HFFc6 (cell line): ENCODE measurements around the gene LHFPL5. TPM values are rescaled to one million over a fixed set of nuclear protein-coding genes. Genes with fewer than 3 reads are reported as not detected.

Source experiments
- DNase-seq: peaks from one replicate; pipeline ENCODE4 v3.0.0-alpha.2; 2018
- H3K27ac Mint-ChIP-seq: 2 replicates; pipeline ENCODE4 v1.8.0; 2020; ENCODE audit warnings: mild to moderate bottlenecking, mixed read lengths
- H3K27me3 Mint-ChIP-seq: 2 replicates; pipeline ENCODE4 v1.8.0; 2021; ENCODE audit warnings: mild to moderate bottlenecking, moderate library complexity, mixed read lengths; ENCODE audit not compliant: insufficient read depth
- H3K36me3 Mint-ChIP-seq: 2 replicates; pipeline ENCODE4 v1.8.0; 2021; ENCODE audit warnings: low read depth, mixed read lengths
- H3K4me1 Mint-ChIP-seq: 2 replicates; pipeline ENCODE4 v1.8.0; 2020; ENCODE audit warnings: low read depth, mixed read lengths
- H3K4me3 Mint-ChIP-seq: 2 replicates; pipeline ENCODE4 v1.8.0; 2020; ENCODE audit warnings: mild to moderate bottlenecking, moderate library complexity, mixed read lengths
- H3K9me3 Mint-ChIP-seq: 2 replicates; pipeline ENCODE4 v1.8.0; 2020; ENCODE audit warnings: mild to moderate bottlenecking, mixed read lengths
- CTCF ChIP-seq: fragments of 200-600 bp; sonication (generic); IDR thresholded peaks from 2 replicates; pipeline ENCODE4 v1.5.0; 2021; ENCODE audit warnings: antibody characterized with exemption, mild to moderate bottlenecking
- total RNA-seq, 6 experiments: library from RNA; stranded (reverse); fragmentation: NEBNext Ultra II Directional; extraction: Animal tissue kit (Norgen Biotek cat#: 25700); gene quantifications; 2 replicates in 1 of 6; 3 replicates in 5 of 6; pipeline ENCODE4 v1.2.3, GENCODE V29; 2021

LHFPL5 gene
- total RNA-seq, 6 experiments from 2014 or later: not detected

DNA sequence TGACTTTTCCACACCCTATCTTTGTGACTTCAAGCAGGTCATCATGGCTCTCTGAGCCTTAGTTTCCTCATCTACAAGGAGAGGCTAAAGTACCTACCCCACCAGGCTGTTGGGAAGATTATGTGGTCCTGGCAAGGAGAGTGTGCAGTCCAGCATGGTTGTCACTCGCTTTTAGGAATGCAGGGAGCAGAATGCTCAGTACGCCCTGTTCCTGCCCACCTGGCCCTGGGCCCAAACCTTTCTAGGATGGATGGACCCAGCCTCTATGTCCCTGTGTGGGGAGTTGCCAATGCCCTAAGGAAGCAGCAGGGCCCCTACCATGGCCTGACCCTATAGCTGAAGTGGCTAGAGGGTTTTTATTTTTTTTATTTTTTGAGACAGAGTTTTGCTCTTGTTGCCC, 26.7 kb upstream of the LHFPL5 start:
- H3K4me3 Mint-ChIP-seq: no peak overlapping the region
- peaks cover 41% of the 10 kb centered on the region for H3K27me3 Mint-ChIP-seq
- no peaks in the 10 kb centered on the region for H3K4me1 Mint-ChIP-seq
- DNase-seq: no peak
- no peak for TF ChIP-seq CTCF
- no peak overlapping the region for H3K27ac Mint-ChIP-seq
- H3K9me3 Mint-ChIP-seq: no peaks in the 10 kb centered on the region
- no peaks in the 10 kb centered on the region for H3K36me3 Mint-ChIP-seq

DNA sequence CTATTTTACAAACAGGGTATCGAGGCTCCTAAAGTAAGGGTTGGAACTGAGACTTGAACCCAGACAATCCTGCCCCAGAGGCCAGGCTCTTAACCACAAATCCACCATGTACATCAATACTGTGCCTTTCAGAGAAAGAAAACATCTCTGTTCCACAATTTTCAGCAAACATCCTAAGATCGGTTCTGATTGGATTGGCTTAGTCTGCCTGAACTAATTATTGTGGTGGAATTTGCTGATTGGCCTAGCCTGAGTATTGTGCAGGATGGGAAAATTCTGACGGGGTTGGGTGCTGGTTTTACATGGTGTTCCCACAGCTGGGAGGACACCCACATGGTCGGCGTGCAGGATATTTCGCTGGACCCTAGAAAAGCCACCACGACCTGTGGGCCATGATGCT, 24.4 kb upstream of the LHFPL5 start, which contains the start of gene CLPSL1:
CLPSL1 (plus strand) TSS at position 301 of the 400 bp plus-strand sequence; CDS start at position 393, 92 bp downstream.
- H3K36me3 Mint-ChIP-seq: no peaks in the 10 kb centered on the region
- no peak for TF ChIP-seq CTCF

DNA sequence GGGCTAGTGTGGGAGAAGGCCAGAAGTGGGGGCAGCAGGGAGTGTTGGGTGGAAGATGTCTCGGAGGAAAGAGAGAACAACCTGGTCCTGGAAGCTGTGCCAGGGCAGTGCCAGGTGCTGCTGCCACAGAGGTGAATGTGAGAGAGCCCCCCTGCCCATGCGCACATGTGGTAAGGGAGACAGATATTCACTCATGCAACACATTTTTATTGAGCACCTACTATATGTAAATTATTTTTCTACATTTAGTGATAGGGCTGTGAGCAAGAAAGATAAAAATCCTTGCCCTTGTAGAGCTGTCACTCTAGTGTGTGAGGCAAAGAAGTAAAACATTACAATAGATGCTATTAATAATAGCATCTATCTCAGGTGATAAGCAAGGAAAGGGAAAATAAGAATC, 23.9 kb upstream of the LHFPL5 start:
- no peak overlapping the region for H3K27ac Mint-ChIP-seq
- H3K9me3 Mint-ChIP-seq: no peaks in the 10 kb centered on the region
- no peaks in the 10 kb centered on the region for H3K36me3 Mint-ChIP-seq
- DNase-seq: no peak
- H3K27me3 Mint-ChIP-seq: peaks cover 40% of the 10 kb centered on the region
- no peak for TF ChIP-seq CTCF
- H3K4me3 Mint-ChIP-seq: no peak overlapping the region
- no peaks in the 10 kb centered on the region for H3K4me1 Mint-ChIP-seq

More for the DNA sequence above, 24.4 kb upstream of the LHFPL5 start, which contains the start of gene CLPSL1:
- Mint-ChIP-seq H3K4me1 (no peaks in the 10 kb centered on the region), H3K27me3 (peaks cover 37% of the 10 kb centered on the region), H3K27ac (no peak within 1 kb of the TSS), H3K9me3 (no peaks in the 10 kb centered on the region), H3K4me3 (no peak within 1 kb of the TSS)
- DNase-seq: no peak

- no peaks in the 10 kb centered on the region for H3K36me3 Mint-ChIP-seq
- H3K27me3 Mint-ChIP-seq: peaks cover 46% of the 10 kb centered on the region
- no peak overlapping the region for H3K27ac Mint-ChIP-seq
- H3K4me3 Mint-ChIP-seq: no peak overlapping the region
- H3K4me1 Mint-ChIP-seq: no peaks in the 10 kb centered on the region
- TF ChIP-seq CTCF: no peak
- H3K9me3 Mint-ChIP-seq: no peaks in the 10 kb centered on the region
- no peak for DNase-seq
These were observed 22.7 kb upstream of the LHFPL5 start for GRCh38 chr6:35782424-35782823.

DNA sequence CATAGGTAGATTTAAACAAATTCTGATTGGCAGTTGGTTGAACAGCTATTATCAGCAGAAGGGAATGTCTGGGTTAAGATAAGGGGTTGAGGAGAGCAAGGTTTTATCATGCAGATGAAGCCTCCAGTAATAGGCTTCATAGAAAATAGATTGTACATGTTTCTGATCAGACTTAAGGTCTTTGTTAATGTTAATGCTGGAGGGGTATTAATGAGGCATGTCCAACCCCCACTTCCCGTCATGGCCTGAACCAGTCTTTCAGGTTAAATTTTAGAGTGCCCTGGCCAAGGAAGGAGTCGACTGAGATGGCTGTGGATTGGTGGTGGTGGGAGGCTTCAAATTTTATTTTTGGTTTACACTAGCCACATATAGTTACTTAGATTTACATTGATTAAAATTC, 21.0 kb upstream of the LHFPL5 start:
- DNase-seq: no peak
- Mint-ChIP-seq H3K27me3 (peaks cover 49% of the 10 kb centered on the region), H3K36me3 (no peaks in the 10 kb centered on the region), H3K4me1 (no peaks in the 10 kb centered on the region), H3K4me3 (no peak overlapping the region), H3K9me3 (no peaks in the 10 kb centered on the region), H3K27ac (no peak overlapping the region)
- no peak for TF ChIP-seq CTCF

DNA sequence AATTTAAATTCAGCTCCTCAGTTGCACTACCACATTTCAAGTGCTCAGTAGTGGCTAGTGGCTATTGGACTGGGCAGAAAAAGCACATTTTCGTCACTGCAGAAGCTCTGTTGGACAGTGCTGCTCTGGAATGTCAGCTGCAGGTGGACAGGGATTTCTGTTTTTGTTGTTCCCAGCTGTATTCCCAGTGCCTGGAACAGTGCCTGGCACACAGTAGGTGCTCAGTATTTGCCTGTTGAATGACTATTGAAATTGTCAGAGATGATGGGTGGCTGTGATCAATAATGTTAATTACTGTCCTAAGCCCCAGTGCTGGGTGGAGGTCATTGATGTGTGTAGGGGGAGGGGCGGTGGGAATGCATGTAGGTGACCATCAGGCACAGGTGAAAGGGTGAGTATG, 18.9 kb upstream of the LHFPL5 start:
- Mint-ChIP-seq H3K4me3 (no peak overlapping the region), H3K4me1 (no peaks in the 10 kb centered on the region), H3K27me3 (peaks cover 56% of the 10 kb centered on the region), H3K27ac (no peak overlapping the region), H3K9me3 (no peaks in the 10 kb centered on the region), H3K36me3 (no peaks in the 10 kb centered on the region)
- no peak for DNase-seq
- no peak for TF ChIP-seq CTCF
